Natural killer cell treated with Interleukin-12 subunit alpha and Interleukin-12 subunit beta and Interleukin-15 and Interleukin-18, amount 100 ng/mL, for 72 hours (primary cell): ENCODE measurements around the gene WDR41. TPM values are rescaled to one million over a fixed set of nuclear protein-coding genes. Genes with fewer than 3 reads are reported as not detected.
"Not testable (repeated sequence)": the region's sequence is repeated elsewhere in the genome, so short reads cannot be mapped to it uniquely, and the experiment has no call there.

ENCODE experiments used
- ATAC-seq, 2 donors: fragments of 150-1000 bp; cut with Tn5 transposase in 1 of 2; sonication (Bioruptor Pico), chemical (Tn5 transposase) in 1 of 2; 2 replicates each; pipeline ENCODE4 v1.10.0; 2021
- DNase-seq: peaks from one replicate; pipeline ENCODE4 v3.0.0; 2022; ENCODE audit warnings: low spot score
- H3K27ac Mint-ChIP-seq, 2 donors: 1 replicate in 1 of 2; 2 replicates in 1 of 2; pipeline ENCODE4 v1.8.0; 2022; ENCODE audit warnings: mixed read lengths in 2 of 2, mild to moderate bottlenecking in 1 of 2, moderate library complexity in 1 of 2
- H3K27me3 Mint-ChIP-seq, 2 donors: 1 replicate in 1 of 2; 2 replicates in 1 of 2; pipeline ENCODE4 v1.8.0; 2022; ENCODE audit warnings: mixed read lengths in 2 of 2
- H3K36me3 Mint-ChIP-seq: one replicate; pipeline ENCODE4 v1.8.0; 2022; ENCODE audit warnings: mixed read lengths
- H3K4me1 Mint-ChIP-seq, 2 donors: 1 replicate in 1 of 2; 2 replicates in 1 of 2; pipeline ENCODE4 v1.8.0; 2022; ENCODE audit warnings: low read depth in 2 of 2, mixed read lengths in 2 of 2, mild to moderate bottlenecking in 1 of 2
- H3K4me3 Mint-ChIP-seq: one replicate; pipeline ENCODE4 v1.8.0; 2022; ENCODE audit warnings: mixed read lengths
- H3K9me3 Mint-ChIP-seq: 2 replicates; pipeline ENCODE4 v1.8.0; 2022; ENCODE audit warnings: mixed read lengths
- total RNA-seq, 2 donors: library from RNA; stranded (reverse); gene quantifications; one replicate each; pipeline ENCODE4 v1.2.3, GENCODE V29; 2022

Gene WDR41
- total RNA-seq, 2 donors from 2014 or later, result 25.6 to 33.3 TPM

- not testable (repeated sequence) for H3K27ac Mint-ChIP-seq, H3K4me3 Mint-ChIP-seq, ATAC-seq, H3K36me3 Mint-ChIP-seq, H3K9me3 Mint-ChIP-seq, DNase-seq
- Mint-ChIP-seq H3K4me1 (peaks cover 0 to 13% of the 10 kb centered on the region in 2 donors), H3K27me3 (peaks cover 22 to 25% of the 10 kb centered on the region in 2 donors)
Measured at GRCh38 chr5:77383336-77383735, 108.8 kb downstream of the WDR41 start.

Other genes starting within 250 kb of the WDR41 start
- gene OTP, start 146.4 kb upstream of the WDR41 start, total RNA-seq, result not detected